Type B pancreatic cell (in vitro differentiated cells): ENCODE results near the gene CCNY. TPM values are rescaled to one million over a fixed set of nuclear protein-coding genes. Genes with fewer than 3 reads are reported as not detected.

ENCODE experiments used
- DNase-seq: peaks from one replicate; pipeline ENCODE4 v3.0.0; 2021; ENCODE audit warnings: mixed read lengths; ENCODE audit not compliant: unreplicated experiment; ENCODE audit errors: extremely low spot score
- H3K27ac Mint-ChIP-seq: 2 replicates; pipeline ENCODE4 v1.8.0; 2021; ENCODE audit warnings: mild to moderate bottlenecking, mixed read lengths
- H3K27me3 Mint-ChIP-seq: 2 replicates; pipeline ENCODE4 v1.8.0; 2021; ENCODE audit warnings: mixed read lengths
- H3K36me3 Mint-ChIP-seq: 2 replicates; pipeline ENCODE4 v1.8.0; 2021; ENCODE audit warnings: mixed read lengths
- H3K4me1 Mint-ChIP-seq: one replicate; pipeline ENCODE4 v1.8.0; 2021; ENCODE audit warnings: mixed read lengths; ENCODE audit not compliant: unreplicated experiment
- H3K4me3 Mint-ChIP-seq: 2 replicates; pipeline ENCODE4 v1.8.0; 2021; ENCODE audit warnings: mild to moderate bottlenecking, mixed read lengths
- H3K9me3 Mint-ChIP-seq: 2 replicates; pipeline ENCODE4 v1.8.0; 2021; ENCODE audit warnings: mixed read lengths
- CTCF ChIP-seq: fragments of 200-600 bp; sonication (generic); conservative IDR thresholded peaks from 2 replicates; pipeline ENCODE4 v1.5.0; 2021; ENCODE audit warnings: antibody characterized with exemption, mild to moderate bottlenecking
- total RNA-seq: library from RNA; stranded (reverse); gene quantifications from 2 replicates; pipeline ENCODE4 v1.2.1, GENCODE V29; 2021; ENCODE audit warnings: low replicate concordance

Gene CCNY
- total RNA-seq, 1 donor from 2014 or later, result 74.6 TPM

DNA sequence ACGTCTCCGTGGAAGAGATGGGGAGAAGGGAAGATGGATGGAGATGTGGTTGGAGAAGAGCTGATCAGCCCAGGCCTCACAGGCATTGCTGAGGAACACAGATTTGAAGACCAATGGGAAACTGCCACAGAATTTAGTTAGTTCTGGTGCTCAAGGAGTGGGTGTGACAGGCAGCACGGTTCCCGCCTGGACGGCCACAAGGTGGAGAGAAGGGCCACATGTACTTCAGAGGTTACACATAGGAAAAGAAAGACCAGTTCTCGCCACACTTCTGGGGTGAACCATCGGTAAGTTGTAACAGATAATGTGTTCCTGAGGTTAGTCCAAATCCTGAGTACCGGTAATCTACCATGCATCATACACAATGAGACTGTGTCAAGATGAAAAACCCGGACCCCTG is 239.3 kb downstream of the CCNY start:
- no peaks in the 10 kb centered on the region for H3K27me3 Mint-ChIP-seq
- no peak overlapping the region for H3K4me3 Mint-ChIP-seq
- H3K9me3 Mint-ChIP-seq, result no peaks in the 10 kb centered on the region
- no peak overlapping the region for H3K27ac Mint-ChIP-seq
- H3K36me3 Mint-ChIP-seq, result peaks cover 18% of the 10 kb centered on the region
- TF ChIP-seq CTCF, result no peak
- no peak for DNase-seq
- H3K4me1 Mint-ChIP-seq, result peaks cover 4% of the 10 kb centered on the region

DNA sequence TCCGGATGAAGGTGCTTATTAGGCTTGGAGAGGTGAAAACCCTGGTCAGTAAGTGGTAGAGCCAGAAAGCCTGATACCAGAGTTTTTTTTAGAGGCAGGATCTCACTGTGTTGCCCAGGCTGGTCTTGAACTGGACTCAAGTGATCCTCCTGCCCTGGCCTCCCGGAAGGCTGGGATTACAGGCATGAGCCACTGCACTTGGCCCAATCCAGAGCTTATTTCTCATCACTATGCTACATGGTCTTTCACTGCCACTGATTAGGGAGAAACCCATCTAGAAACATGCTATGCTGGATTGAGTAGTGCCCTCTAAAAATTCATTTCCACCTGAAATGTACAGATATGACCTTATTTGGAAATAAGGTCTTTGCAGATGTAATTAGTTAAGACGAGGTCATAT is 240.4 kb downstream of the CCNY start:
- no peak overlapping the region for H3K27ac Mint-ChIP-seq
- H3K4me1 Mint-ChIP-seq, result peaks cover 4% of the 10 kb centered on the region
- no peak for TF ChIP-seq CTCF
- no peaks in the 10 kb centered on the region for H3K27me3 Mint-ChIP-seq
- H3K9me3 Mint-ChIP-seq, result no peaks in the 10 kb centered on the region
- H3K4me3 Mint-ChIP-seq, result no peak overlapping the region
- no peak for DNase-seq
- H3K36me3 Mint-ChIP-seq, result peaks cover 18% of the 10 kb centered on the region

DNA sequence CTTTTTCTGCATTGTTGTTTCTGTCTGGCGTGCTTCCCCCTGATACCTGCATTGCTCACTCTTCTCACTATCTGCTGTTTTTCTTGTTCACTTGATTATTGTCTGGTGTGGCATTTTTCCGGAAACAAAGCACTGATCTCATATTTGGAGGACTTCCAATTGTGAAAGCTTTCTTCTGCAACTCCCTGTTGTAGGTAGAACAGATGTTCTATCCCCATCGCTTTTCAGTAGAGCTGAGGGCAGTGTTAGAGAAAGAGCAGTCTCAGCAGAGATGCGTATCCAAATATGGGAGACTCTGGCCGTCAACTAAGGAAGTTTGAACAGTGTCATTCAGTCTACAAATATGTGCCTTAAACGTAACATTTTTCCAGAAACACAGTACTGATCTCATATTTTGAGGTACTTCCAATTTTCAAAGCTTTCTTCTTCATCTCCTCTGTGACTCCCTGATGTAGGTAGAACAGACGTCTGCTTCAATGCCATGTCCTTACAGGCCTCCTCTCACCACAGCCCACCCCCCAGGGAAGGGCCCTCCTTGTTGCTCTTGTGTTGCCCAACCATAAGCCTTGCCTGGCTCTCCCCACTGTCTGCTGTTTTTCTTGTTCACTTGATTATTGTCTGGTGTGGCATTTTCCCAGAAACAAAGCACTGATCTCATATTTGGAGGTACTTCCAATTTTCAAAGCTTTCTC is 241.8 kb downstream of the CCNY start:
- H3K4me1 Mint-ChIP-seq, result peaks cover 4% of the 10 kb centered on the region
- H3K4me3 Mint-ChIP-seq, result no peak overlapping the region
- no peaks in the 10 kb centered on the region for H3K27me3 Mint-ChIP-seq
- DNase-seq, result no peak
- no peak for TF ChIP-seq CTCF
- H3K27ac Mint-ChIP-seq, result peak overlapping the region; percentile 12
- no peaks in the 10 kb centered on the region for H3K9me3 Mint-ChIP-seq
- H3K36me3 Mint-ChIP-seq, result peaks cover 14% of the 10 kb centered on the region

DNA sequence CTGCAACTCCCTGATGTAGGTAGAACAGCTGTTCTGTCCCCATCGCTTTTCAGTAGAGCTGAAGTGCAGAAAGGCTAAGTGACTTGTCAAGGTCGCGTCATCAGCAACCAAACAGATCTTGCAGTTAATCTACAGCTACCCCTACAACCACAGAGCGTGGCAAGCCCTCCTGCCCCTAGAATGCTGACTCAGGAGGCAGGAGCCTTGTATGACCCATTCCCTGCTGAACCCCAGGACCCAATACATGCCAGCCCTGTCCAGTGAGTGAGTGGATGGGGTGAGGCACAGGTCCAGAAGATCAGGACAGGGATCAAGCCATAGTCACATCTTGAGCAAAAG is 242.3 kb downstream of the CCNY start:
- Mint-ChIP-seq H3K4me1 (peaks cover 4% of the 10 kb centered on the region), H3K9me3 (no peaks in the 10 kb centered on the region), H3K27ac (peak overlapping the region; percentile 12), H3K4me3 (no peak overlapping the region), H3K36me3 (peaks cover 14% of the 10 kb centered on the region), H3K27me3 (no peaks in the 10 kb centered on the region)
- DNase-seq, result no peak
- no peak for TF ChIP-seq CTCF

- Mint-ChIP-seq H3K27me3 (no peaks in the 10 kb centered on the region), H3K9me3 (no peaks in the 10 kb centered on the region), H3K36me3 (peaks cover 9% of the 10 kb centered on the region), H3K4me1 (peaks cover 4% of the 10 kb centered on the region), H3K27ac (no peak overlapping the region), H3K4me3 (no peak overlapping the region)
- no peak for TF ChIP-seq CTCF
- no peak for DNase-seq
Measured at GRCh38 chr10:35579116-35579515, 242.8 kb downstream of the CCNY start.
